GM19328 (cell line): ENCODE data around the gene FANCE.
A peak's percentile ranks its signal among the peaks of the same experiment; 100 is the strongest.

Experiments
- ATAC-seq: cut with Tn5 transposase; IDR thresholded peaks from one replicate; pipeline ENCODE4 v1.9.1; 2021; ENCODE audit warnings: mild to moderate bottlenecking, moderate library complexity; ENCODE audit not compliant: unreplicated experiment

The FANCE gene

DNA sequence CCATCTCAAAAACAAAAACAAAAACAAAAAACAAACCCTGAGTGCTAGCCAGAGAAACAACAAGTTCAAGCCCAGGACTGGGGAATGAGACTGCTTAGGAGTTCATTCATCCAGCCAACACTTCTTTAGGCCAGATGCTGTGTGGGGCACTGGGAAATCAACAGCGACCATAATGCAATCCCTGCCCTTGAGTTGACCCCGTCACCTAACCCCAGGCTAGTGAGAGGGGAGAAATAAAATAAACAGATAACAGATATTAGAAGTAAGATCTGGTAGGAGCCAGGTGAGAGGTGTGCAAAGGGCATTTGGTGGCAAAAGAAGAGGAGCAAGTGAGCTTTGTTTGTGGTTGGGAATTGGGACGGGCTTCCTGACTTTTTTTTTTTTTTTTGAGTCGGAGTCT lies 11.2 kb downstream of the FANCE start:
- no peak for ATAC-seq

DNA sequence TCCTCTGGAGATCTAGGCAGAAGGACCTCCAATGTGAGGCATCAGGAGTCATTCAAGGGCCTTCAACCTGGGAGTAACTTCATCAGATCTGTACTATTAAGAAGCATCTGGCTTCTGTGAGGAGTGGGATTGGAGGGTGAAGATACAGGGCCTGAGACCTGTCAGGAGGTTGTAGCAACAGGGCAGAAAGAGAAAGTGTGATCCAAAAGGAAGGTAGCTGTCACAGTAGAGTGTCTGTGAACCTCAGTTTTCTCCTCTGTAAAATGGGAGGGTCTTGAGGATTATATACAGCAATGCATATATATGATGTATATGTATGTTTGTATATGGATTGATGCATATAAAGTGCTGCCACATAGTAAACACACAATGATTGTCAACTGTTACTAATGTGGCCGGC lies 13.5 kb downstream of the FANCE start:
- ATAC-seq = no peak

DNA sequence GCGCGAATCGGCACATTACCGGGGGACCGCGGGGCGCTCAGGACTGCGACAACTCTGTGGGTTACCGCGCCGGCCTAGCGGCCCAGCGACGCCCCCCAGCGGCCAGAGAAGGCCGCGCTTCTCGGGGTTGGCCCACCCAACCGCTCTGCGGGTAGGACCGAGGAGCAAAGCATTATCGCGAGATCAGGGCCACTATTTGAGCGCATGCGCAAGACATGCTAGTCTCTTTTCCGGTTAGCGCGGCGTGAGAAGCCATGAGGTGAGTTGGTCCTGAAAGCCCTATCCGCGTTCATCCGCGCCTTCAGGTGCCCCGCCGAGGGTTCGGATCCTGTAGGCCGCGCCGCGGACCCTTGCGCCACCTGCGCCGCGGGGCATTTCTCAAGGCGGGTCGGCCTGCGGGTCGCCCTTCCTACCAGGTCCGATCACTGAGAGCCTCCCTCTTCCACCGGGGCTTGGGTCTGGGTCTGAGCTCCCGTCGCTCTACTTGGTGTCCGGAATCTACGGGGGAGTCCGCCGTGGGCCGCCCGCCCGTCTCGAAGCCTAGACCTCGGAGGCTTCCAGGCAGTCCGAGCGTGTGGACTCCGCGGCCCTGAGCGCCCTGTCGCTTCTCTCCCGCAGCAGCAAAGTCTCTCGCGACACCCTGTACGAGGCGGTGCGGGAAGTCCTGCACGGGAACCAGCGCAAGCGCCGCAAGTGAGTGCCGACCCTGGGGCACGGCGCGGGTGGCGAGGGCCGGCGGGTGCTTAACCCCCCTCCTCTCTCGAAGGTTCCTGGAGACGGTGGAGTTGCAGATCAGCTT lies 16.2 kb downstream of the FANCE start, which contains the start of gene RPL10A:
Gene RPL10A, plus strand, starts transcription at position 221 of the 799 bp plus-strand sequence. Its CDS starts 34 bp downstream, at position 255.
- ATAC-seq = peak; percentile 80

DNA sequence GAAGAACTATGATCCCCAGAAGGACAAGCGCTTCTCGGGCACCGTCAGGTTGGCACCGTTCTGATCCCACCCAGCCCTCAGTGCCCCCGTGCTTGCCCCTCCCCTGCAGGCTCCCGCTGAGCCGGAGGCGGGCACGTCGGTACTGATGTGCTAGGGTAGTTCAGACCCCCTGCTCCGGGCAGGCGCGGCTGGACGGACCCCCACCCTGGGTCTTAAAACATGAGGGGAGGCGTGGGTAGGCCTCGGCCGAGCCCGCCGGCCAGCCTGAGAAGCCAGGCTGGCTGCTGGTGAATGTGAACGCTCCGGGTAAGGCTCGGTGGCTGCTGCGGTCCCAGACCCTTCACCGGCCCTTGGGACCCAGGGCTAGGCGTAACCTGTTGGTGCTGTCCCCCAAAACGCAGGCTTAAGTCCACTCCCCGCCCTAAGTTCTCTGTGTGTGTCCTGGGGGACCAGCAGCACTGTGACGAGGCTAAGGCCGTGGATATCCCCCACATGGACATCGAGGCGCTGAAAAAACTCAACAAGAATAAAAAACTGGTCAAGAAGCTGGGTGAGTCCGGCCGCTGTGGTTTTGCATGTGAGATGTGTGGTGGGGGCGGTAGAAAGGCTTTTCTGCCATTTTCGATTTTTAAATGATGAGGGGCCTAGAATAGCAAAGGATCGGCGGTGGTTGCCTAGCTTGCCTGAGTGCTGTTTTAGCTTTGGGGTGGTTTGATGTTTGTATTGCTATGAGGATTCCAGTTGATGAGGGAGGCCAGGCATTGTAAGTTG lies 17.0 kb downstream of the FANCE start:
- ATAC-seq = no peak

DNA sequence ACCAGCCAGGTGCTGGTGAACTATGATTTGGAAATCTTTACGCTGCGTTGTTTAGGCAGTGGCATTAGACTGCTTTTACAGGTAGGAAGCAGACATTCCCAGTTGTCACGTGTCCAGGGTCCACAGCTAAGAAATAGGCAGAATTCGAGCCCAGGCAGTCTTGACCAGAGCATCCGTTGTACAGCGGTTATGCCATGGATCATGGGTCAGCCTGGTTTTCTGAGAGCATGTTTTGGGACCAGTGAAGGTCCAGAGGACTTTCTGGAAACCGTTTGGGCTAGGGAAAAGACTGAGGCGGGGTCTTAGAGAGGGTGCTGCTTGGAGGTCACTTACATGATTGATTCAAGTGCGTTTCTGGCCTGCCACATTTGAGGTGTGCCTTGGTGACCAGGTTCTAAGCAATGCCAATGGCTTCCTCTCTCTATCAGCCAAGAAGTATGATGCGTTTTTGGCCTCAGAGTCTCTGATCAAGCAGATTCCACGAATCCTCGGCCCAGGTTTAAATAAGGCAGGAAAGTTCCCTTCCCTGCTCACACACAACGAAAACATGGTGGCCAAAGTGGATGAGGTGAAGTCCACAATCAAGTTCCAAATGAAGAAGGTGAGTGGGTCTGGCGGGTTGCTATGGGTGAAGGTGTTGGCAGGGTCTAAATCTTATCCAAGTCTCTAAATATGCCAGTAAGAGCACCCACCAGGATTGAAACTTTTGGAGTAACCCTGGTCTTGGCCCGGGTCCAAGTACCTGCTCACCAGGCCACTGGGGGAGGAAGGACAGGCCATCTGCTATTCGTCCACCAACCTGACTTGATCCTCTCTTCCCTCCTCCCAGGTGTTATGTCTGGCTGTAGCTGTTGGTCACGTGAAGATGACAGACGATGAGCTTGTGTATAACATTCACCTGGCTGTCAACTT lies 17.9 kb downstream of the FANCE start:
- no peak for ATAC-seq

DNA sequence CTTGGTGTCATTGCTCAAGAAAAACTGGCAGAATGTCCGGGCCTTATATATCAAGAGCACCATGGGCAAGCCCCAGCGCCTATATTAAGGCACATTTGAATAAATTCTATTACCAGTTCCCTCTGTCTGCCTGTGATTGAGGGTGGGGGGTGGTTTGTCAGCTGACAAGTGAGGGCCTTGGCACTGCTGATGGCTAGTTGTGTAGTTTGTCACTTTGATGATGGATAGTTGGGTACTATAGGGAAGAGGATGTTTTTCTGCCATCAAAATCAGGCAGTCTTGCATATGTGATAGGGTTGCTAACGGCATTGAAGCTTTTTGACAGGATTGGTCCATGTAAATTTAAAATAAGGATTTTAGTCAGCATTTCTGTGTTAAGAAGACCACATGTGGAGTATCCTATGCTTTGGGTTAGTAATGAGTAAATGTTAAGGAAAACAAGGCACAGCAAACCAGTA lies 18.6 kb downstream of the FANCE start:
- no peak for ATAC-seq

DNA sequence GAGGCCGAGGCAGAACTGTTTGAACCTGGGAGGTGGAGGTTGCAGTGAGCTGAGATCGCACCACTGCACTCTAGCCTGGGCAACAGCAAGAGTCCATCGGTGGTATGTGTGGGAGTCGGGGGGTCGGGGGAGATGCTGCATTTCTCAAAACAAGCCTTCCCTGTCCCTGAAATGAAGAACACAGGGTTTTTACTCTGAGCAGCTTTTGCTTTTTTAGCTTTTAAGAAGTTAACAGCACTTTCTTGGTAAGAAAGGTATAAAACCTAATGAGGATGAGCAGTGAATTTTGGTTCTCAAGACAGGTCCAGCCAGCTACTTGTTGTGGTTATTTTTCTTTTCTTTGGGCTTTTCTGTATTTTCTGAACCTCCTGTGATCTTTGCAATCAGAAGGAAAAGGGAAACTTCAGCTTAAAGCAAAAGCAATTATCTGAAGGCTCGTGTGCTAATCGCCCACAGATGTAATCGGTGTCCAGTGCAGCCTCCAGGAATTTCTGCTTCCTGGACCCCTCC lies 19.8 kb downstream of the FANCE start:
- no peak for ATAC-seq

DNA sequence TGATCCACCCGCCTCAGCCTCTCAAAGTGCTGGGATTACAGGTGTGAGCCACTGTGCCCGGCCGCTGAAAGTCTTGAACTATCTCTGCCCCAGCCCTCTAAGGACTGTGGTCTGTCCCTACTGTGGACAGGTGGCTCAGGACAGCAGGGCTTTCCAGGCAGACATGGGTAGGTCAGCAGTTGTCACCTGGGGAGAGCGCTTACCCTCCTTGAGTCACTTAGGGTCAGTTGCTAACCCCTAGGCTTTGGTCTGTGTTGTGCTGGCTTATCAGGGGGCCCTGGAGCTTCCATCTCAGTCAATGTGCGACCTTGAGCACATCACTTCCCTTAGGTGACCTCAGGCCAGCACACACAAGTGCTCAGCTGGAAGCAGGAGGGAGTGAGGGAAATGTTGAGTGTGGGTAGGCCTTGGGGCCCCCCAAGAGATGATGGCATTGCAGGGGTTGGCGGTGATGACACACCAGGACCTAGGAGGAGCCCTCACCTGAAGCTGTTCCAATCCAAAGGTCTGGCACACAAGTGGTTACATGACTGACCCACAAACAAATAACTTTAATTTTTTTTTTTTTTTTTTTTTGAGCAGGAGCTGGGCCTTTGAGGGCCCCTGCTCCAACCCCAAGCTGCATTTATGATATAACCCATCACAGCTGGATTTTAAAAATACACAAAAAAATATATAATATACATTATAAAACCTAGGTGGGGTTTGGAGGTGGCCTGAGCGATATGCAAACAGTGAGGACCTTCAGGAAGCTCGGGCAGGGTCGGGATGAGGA lies 21.1 kb downstream of the FANCE start:
- ATAC-seq = no peak

DNA sequence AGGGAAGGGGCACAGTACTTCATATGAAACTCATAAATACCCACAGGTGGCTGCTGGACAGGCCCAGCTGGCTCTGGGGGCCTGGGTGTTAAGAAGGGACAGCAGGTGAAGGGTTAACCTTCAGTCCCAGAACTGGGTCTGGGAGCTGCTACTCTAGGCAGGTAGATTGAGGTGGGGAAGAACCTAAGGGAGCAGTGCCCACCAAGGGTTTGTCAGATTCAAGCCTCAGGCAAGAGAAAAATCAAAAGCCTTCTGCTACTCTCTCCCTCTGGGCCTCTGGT lies 21.7 kb downstream of the FANCE start:
- no peak for ATAC-seq

DNA sequence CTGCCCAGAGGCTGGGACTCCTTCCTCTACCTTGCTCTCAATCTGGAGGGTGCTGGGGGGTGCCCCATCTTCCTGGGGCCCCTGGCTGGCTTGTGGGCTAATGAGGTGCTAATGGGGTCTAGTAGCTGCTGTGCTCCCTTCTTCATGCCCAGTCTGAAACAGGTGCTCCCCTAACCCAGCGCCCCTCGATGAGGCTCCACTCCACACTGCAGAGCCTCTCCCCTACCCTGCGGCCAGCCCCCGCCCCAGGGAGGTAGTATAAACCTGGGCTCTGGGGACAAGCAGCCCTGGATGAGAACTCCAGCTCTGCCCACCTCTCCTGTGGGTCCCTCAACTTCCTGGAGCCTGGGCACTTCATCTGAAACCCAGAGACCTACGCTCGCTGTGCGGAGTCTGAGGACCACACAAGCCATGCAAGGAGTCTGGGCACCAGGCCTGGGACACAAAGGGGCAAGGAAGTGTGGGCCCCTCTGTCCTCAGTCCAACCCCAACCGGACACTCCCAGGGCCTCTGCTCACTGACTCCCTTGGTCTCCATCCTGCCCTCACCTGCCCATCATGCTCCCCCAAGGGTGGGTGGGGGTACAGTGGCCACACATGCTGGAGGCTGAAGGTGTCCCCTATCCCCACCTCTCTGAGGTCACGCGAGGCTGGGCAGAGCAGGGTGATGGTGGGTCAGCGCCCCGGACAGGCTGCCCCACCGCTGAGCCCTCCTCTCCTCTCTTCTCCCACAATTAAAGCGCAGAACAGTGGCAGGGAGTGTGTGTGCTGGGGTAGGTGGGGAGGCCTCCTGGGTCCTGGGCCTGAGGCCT lies 22.2 kb downstream of the FANCE start:
- no peak for ATAC-seq

DNA sequence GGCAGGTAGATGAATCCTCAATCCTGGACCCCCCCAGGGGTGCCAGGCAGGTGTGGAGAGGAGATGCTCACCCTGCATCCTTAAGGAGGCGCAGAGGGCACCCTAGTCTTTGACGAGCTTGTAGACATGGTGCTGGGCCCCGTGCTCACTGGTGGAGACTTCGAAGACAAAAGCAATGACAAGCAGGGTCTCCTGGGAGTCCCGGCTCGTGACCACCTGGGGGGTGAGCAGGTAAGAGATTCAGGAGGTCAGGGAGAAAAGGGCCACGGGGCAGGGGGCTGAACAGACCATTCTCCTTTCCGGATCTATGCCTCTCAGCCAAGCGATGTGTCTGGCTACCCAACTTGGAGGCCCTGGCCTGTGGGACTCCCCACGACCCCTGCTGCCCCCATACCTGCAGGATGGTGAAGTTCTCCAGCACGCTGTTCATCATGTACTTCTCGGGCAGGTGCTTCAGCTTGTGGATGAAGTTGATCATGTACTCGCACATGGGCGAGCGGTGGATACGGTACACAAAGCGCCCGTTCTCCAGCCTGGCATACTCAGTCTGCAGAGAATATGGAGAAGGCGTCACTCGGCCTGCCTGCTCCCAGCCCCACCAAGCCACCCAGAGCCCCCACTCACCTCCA lies 22.9 kb downstream of the FANCE start:
- no peak for ATAC-seq

DNA sequence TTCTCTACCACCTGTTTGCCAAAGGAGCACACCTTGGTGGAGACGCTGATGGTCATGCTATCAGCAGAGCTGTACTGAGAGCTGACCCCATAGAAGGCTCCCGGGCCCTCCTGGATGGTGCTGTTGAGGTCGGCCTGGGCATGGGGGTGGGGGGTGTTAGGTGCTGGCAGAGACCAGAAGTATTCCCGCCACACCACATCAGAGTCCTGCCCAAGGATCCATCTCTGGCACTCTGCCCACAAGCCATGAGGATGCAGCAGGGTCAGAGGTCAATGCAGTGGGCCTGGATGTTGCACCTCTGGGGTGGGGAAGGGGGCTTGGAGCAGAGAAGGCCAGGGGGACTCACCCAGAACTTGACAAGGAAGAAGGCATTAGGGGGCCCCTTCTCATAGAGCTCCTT lies 23.4 kb downstream of the FANCE start:
- ATAC-seq = no peak

DNA sequence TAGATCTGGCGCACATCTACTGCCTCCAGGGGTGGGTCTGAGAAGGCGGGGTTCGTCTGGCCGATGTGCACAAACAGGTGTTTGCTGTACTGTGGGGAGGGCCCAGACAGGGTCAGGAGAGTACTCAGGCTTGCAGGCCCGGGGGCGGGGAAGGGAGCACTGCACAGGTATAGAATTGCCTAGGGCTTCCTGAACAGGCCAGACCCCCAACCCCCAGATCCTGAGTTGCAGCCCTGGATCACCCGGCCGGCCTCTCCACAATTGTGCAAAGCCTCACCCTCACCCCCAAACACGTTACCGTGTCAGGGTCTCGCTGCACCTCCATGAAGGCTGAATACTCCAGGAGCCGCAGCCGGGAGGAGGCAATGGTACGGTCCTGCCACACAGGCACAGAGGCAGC lies 23.9 kb downstream of the FANCE start:
- no peak for ATAC-seq

DNA sequence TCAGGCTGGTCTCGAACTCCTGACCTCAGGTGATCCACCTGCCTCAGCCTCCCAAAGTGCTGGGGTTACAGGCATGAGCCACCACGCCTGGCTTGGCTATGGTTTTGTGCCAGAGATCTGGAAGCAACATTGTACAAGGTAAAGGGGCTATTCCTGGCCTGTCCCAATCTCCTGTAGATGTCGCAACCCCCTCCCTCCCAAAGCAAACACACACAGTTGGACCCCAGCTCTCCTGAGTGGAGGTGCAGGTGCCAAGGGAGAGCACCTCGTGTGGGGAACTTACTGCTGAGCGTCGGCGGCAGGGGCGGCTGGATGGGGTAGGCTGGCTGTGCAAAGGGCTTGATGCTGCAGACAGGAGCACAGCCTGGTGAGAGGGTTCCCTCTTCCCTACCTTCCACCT lies 24.9 kb downstream of the FANCE start:
- no peak for ATAC-seq

DNA sequence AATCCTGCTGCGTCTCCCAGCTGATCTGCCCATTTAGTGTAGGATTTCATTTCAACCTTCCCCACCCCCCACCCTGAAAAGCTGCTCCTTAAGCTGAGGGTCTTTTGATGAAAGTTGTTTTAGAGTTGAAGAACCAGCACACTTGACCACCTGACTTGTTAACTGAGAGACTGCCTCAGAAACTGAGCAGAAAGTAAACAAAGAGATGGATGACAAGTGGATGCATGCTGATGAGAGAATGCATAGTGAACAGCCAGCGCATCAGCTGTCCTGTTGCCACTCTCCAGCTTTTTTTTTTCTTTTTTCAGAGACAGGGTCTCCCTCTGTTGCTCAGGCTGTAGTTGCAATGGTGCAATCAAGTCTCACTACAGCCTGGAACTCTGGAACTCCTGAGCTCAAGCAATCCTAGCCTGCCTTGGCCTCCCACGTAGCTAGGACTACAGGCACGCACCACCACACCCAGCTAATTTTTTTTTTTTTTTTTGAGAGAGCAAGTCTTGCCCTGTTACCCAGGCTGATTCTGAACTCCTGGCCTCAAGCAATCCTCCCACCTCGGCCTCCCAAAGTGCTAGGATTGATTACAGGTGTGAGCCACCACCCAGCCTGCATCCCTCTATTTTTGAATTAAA lies 25.5 kb downstream of the FANCE start:
- ATAC-seq = no peak

DNA sequence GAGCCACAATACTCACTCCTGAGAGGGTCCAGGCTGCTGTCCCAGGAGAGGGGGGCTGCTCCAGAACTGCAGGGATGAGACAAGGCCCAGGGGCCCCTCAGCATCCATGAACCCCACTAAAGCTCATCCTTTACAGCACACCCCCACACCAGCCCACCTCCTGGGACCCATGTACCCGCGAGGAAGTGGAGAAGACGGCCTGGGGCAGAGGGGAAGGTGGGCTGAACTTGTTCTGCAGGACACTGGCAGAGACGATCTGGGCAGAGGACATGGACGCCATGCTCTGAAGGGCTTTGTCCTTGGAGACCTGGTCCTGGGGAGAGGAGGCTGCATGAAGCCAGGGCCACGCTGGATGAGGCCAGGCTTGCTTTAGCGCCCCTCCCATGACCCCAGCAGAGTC lies 26.1 kb downstream of the FANCE start:
- ATAC-seq = no peak

DNA sequence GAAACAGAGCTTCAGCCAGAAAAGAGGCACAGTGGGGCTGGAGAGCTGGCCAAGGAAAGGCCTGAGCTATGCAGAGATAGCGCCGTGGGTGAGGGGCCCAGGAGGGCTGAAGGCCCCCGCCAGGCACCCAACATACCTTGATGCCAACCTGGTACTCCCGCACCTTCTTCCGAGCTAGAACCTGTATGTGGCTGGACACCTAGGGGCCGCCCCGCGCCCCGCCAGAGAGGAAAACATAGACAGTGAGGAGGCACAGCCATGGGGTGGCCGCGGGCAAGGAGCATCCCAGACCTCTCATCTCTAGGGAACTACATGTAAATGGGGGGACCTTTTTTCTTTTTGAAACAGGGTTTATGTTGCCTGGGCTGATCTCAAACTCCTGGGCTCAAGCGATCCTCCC lies 28.0 kb downstream of the FANCE start:
- ATAC-seq = no peak

DNA sequence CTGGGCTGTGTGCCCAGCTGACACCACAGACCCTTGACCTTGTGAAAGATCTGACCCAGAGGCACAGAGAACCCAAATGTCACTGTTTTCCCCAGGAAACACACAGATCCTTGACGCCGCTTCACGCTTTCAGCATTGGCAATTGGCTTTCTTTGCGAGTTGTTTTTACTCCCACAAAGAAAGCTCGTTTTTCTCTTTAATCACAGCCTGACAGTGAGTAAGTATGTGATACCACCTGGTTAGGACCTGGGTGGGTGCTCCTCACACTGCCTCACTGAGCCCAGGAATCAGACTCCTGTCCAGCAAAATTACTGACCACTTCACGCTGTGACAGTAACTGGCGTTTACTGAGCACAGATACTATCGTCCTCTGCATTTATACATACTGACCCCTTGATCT lies 29.1 kb downstream of the FANCE start:
- ATAC-seq = no peak

DNA sequence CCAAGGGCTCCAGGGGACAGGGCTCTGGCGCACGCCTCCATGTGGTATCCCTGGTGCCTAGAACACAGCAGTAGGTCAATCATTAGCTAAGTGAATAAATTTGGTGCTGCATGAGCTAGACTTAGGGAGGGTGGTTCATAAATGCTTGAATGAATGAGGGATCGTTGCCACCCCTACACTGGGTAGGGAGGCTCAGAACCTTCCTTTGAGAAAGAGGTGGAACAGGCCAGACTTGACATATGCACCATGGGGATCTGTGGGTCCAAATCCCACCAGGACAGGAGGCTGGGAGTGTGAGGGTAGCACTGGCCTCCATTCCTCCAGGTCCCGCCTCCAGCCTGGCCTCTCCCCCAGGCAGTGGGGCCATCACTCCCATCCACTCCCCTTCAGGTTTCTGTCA lies 30.9 kb downstream of the FANCE start:
- no peak for ATAC-seq
